ENCODE measurements around the gene KCNN1. TPM values are rescaled to one million over a fixed set of nuclear protein-coding genes. Genes with fewer than 3 reads are reported as not detected.

The KCNN1 gene
- total and polyA plus RNA-seq, 9 of the 15 experiments (the other 6 are each of a cell fraction or from before 2014, with no cell fraction given), result 0.01 to 6.2 (median 0.72) TPM

DNA sequence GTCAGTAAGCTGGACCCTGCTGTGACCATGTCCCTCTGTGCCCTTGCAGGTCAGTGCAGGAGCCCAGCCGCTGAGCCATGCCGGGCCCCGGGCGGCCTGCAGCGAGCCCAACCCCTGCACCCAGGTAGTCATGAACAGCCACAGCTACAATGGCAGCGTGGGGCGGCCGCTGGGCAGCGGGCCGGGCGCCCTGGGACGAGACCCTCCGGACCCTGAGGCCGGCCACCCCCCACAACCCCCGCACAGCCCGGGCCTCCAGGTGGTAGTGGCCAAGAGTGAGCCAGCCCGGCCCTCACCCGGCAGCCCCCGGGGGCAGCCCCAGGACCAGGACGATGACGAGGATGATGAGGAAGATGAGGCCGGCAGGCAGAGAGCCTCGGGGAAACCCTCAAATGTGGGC, 6.9 kb downstream of the KCNN1 start (continued):
- no peak for TF ChIP-seq CEBPG (CRISPR knock-in tag; IDR thresholded peaks at IDR 0.05)
- no peak for TF ChIP-seq CEBPG (tag; conservative IDR thresholded peaks at IDR 0.05 in 1 of 2, IDR thresholded peaks at IDR 0.05 in 1 of 2)
- no peak for TF ChIP-seq ZNF395 (CRISPR knock-in tag; IDR thresholded peaks at IDR 0.05)
- TF ChIP-seq SETDB1 (IDR thresholded peaks at IDR 0.05; ENCODE audit: low read length), result no peak
- TF ChIP-seq ZNF197 (CRISPR knock-in tag; IDR thresholded peaks at IDR 0.05; ENCODE audit: low read depth), result no peak
- no peak for TF ChIP-seq ESRRA (IDR thresholded peaks at IDR 0.05; ENCODE audit: borderline replicate concordance, low read depth)
- TF ChIP-seq, protein P1, sequence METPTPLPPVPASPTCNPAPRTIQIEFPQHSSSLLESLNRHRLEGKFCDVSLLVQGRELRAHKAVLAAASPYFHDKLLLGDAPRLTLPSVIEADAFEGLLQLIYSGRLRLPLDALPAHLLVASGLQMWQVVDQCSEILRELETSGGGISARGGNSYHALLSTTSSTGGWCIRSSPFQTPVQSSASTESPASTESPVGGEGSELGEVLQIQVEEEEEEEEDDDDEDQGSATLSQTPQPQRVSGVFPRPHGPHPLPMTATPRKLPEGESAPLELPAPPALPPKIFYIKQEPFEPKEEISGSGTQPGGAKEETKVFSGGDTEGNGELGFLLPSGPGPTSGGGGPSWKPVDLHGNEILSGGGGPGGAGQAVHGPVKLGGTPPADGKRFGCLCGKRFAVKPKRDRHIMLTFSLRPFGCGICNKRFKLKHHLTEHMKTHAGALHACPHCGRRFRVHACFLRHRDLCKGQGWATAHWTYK (CRISPR knock-in tag; IDR thresholded peaks at IDR 0.05), result no peak
- no peak for TF ChIP-seq WHSC1 (IDR thresholded peaks at IDR 0.05; ENCODE audit: low read length)
- no peak for TF ChIP-seq HLTF (IDR thresholded peaks at IDR 0.05)
- TF ChIP-seq TCF15 (CRISPR knock-in tag; IDR thresholded peaks at IDR 0.05), result no peak

All from K562 (cell line).